ENCODE measurements around the gene HS2ST1.

HS2ST1 gene

DNA sequence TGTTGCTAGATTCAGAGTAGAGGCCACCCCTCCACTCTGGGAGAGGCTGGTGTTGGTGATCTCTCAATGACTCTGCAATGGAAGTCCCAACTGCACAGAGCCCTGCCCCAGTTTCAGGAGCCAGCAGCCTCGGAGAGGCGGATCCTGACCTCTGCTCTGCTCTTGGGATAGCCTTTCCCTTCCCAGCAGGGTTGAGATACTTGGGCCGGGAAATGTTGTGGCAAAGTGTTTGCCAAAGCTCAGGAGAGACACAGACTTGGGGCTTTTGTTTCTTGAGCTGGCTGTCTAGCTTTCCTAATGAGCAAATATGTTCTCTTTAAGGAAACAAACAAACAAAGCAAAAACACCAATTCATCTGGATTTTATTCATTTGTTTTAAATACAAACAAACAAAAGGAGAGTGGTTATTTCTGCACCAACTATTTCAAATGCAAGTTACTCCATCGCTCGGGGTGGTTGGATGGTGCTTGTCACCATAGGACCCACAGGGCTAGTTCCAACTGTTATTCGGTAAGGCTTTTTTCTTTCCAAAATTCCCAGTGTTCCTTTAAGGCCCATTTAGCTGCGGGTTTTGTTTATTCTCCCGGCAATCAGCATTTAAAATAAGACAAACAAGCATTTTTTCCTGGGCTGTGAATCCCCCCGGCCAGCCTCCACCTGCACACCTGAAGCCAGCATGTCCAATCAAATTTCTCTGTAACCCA is 220.3 kb downstream of the HS2ST1 start:
- no peak overlapping the region for H3K27ac ChIP-seq (ENCODE audit: extremely low read depth, low read depth, low read length)
- no peaks in the 10 kb centered on the region for H3K9me3 ChIP-seq (ENCODE audit: control insufficient read depth, insufficient read depth, low read depth, low read length)
- POLR2A ChIA-PET, result no interaction called here
- CTCF ChIA-PET, result interaction anchor here (0.6 to 1.6 kb wide), 5 partner anchors 8 to 1416 kb away, joined by 3 to 4 read pairs (median 3); no protein-coding TSS in a partner anchor
- no peaks in the 10 kb centered on the region for H3K36me3 ChIP-seq (ENCODE audit: control insufficient read depth in 2 of 2, insufficient read depth in 1 of 2, low read length in 2 of 2)
- H3K4me3 ChIP-seq (ENCODE audit: low read depth, low read length), result no peak overlapping the region
- H3K4me1 ChIP-seq (ENCODE audit: control insufficient read depth, insufficient read depth, low read length), result no peaks in the 10 kb centered on the region
- TF ChIP-seq, protein P1, sequence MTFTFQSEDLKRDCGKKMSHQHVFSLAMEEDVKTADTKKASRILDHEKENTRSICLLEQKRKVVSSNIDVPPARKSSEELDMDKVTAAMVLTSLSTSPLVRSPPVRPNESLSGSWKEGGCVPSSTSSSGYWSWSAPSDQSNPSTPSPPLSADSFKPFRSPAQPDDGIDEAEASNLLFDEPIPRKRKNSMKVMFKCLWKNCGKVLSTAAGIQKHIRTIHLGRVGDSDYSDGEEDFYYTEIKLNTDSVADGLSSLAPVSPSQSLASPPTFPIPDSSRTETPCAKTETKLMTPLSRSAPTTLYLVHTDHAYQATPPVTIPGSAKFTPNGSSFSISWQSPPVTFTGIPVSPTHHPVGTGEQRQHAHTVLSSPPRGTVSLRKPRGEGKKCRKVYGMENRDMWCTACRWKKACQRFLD (tag by site-specific recombination; IDR thresholded peaks at IDR 0.05), result no peak
- no peak for TF ChIP-seq TCF7L2 (IDR thresholded peaks at IDR 0.05; ENCODE audit: borderline replicate concordance, low read depth, low read length)
- TF ChIP-seq HOXA7 (CRISPR knock-in tag; IDR thresholded peaks at IDR 0.05; ENCODE audit: borderline replicate concordance), result no peak
- TF ChIP-seq ZNF510 (tag by site-specific recombination; IDR thresholded peaks at IDR 0.05; ENCODE audit: insufficient replicate concordance), result no peak
- TF ChIP-seq IKZF3 (tag by site-specific recombination; IDR thresholded peaks at IDR 0.05), result no peak
- no peak for TF ChIP-seq SCRT1 (tag by site-specific recombination; IDR thresholded peaks at IDR 0.05; ENCODE audit: borderline replicate concordance)
- no peak for TF ChIP-seq MYNN (tag by site-specific recombination; IDR thresholded peaks at IDR 0.05; ENCODE audit: borderline replicate concordance)

DNA sequence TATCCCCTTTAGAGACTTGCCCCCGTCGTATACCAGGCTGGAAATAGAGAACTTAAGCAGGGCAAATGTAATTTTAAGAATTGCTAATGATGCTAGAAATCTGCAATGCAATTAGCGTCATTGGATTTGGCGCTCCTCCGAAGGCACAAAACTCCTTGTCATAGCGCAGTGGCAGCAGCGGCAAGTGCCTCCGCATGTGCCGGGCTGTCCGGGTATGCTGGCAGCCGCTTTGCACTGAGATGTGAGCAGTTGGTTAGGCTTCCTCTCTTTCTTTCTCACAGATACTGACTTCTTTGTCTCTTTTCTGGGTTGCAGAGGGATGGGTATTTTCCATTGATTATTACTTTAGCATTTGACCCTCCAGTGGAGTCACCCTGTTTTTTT is 220.9 kb downstream of the HS2ST1 start:
- ChIA-PET CTCF (interaction anchor here (0.6 kb wide), 1 partner anchor 279 kb away, joined by 4 read pairs; no protein-coding TSS in a partner anchor), POLR2A (no interaction called here)
- Histone ChIP-seq H3K9me3 (ENCODE audit: control insufficient read depth, insufficient read depth, low read depth, low read length) (no peaks in the 10 kb centered on the region), H3K27ac (ENCODE audit: extremely low read depth, low read depth, low read length) (no peak overlapping the region), H3K36me3 (ENCODE audit: control insufficient read depth in 2 of 2, insufficient read depth in 1 of 2, low read length in 2 of 2) (no peaks in the 10 kb centered on the region), H3K4me3 (ENCODE audit: low read depth, low read length) (no peak overlapping the region), H3K4me1 (ENCODE audit: control insufficient read depth, insufficient read depth, low read length) (no peaks in the 10 kb centered on the region)
- TF ChIP-seq ZNF785 (tag by site-specific recombination; IDR thresholded peaks at IDR 0.05), result no peak
- no peak for TF ChIP-seq IKZF3 (tag by site-specific recombination; IDR thresholded peaks at IDR 0.05)
- TF ChIP-seq, protein P2, sequence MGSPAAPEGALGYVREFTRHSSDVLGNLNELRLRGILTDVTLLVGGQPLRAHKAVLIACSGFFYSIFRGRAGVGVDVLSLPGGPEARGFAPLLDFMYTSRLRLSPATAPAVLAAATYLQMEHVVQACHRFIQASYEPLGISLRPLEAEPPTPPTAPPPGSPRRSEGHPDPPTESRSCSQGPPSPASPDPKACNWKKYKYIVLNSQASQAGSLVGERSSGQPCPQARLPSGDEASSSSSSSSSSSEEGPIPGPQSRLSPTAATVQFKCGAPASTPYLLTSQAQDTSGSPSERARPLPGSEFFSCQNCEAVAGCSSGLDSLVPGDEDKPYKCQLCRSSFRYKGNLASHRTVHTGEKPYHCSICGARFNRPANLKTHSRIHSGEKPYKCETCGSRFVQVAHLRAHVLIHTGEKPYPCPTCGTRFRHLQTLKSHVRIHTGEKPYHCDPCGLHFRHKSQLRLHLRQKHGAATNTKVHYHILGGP (tag by site-specific recombination; IDR thresholded peaks at IDR 0.05), result no peak
- no peak for TF ChIP-seq ZNF529 (tag by site-specific recombination; IDR thresholded peaks at IDR 0.05; ENCODE audit: insufficient replicate concordance)
- no peak for TF ChIP-seq ZBTB20 (tag by site-specific recombination; IDR thresholded peaks at IDR 0.05)
- TF ChIP-seq EGR2 (tag by site-specific recombination; IDR thresholded peaks at IDR 0.05; ENCODE audit: low read depth), result no peak
- TF ChIP-seq MYNN (tag by site-specific recombination; IDR thresholded peaks at IDR 0.05; ENCODE audit: borderline replicate concordance), result no peak
- no peak for TF ChIP-seq ZNF658 (tag by site-specific recombination; IDR thresholded peaks at IDR 0.05)
- TF ChIP-seq ZNF350 (tag by site-specific recombination; IDR thresholded peaks at IDR 0.05), result no peak
- TF ChIP-seq ZBTB1 (tag by site-specific recombination; IDR thresholded peaks at IDR 0.05), result no peak
- TF ChIP-seq ZNF202 (tag by site-specific recombination; IDR thresholded peaks at IDR 0.05; ENCODE audit: borderline replicate concordance), result no peak
- no peak for TF ChIP-seq ZNF354C (tag by site-specific recombination; IDR thresholded peaks at IDR 0.05; ENCODE audit: borderline replicate concordance, low read depth)
- no peak for TF ChIP-seq ZNF830 (tag by site-specific recombination; IDR thresholded peaks at IDR 0.05; ENCODE audit: low read depth)
- no peak for TF ChIP-seq ZNF530 (tag by site-specific recombination; IDR thresholded peaks at IDR 0.05; ENCODE audit: low read depth)
- no peak for TF ChIP-seq ZNF585B (tag by site-specific recombination; IDR thresholded peaks at IDR 0.05)
- TF ChIP-seq KLF7 (tag by site-specific recombination; IDR thresholded peaks at IDR 0.05; ENCODE audit: borderline replicate concordance), result no peak
- TF ChIP-seq SP3 (tag by site-specific recombination; IDR thresholded peaks at IDR 0.05), result no peak
- TF ChIP-seq ZNF473 (tag by site-specific recombination; IDR thresholded peaks at IDR 0.05), result no peak
